ENCODE data around the gene BCL11A.

Gene BCL11A

GRCh38 chr2:60558536-60558935 lies 5.1 kb upstream of the BCL11A start:
- DNase-seq, result no peak

- DNase-seq, result no peak
Measured at GRCh38 chr2:60557486-60557864, 4.0 kb upstream of the BCL11A start.

GRCh38 chr2:60556576-60557485 lies 3.4 kb upstream of the BCL11A start:
- DNase-seq, result peak in 1 of 2 donors; percentile 37

- DNase-seq, result no peak
Measured at GRCh38 chr2:60556175-60556574, 2.7 kb upstream of the BCL11A start.

GRCh38 chr2:60555783-60556139 lies 2.3 kb upstream of the BCL11A start:
- no peak for DNase-seq

GRCh38 chr2:60555066-60555782 lies 1.8 kb upstream of the BCL11A start:
- DNase-seq, result peak; percentile 66 to 68

- DNase-seq, result no peak
Measured at GRCh38 chr2:60554646-60555065, 1.2 kb upstream of the BCL11A start.

GRCh38 chr2:60554074-60554645 lies 706 bp upstream of the BCL11A start:
- DNase-seq, result peak in 1 of 2 donors; percentile 40

GRCh38 chr2:60552851-60553494 lies 481 bp downstream of the BCL11A start:
- DNase-seq, result no peak

GRCh38 chr2:60552078-60552850 lies 1.2 kb downstream of the BCL11A start:
- DNase-seq, result no peak

GRCh38 chr2:60551240-60552077 lies 2.0 kb downstream of the BCL11A start:
- no peak for DNase-seq

- no peak for DNase-seq
Measured at GRCh38 chr2:60550984-60551239, 2.5 kb downstream of the BCL11A start.

GRCh38 chr2:60550178-60550983 lies 3.1 kb downstream of the BCL11A start:
- peak; percentile 52 to 78 for DNase-seq

GRCh38 chr2:60549928-60550177 lies 3.6 kb downstream of the BCL11A start:
- DNase-seq, result no peak

- no peak for DNase-seq
Measured at GRCh38 chr2:60549238-60549927, 4.1 kb downstream of the BCL11A start.

- no peak for DNase-seq
Measured at GRCh38 chr2:60548845-60549237, 4.6 kb downstream of the BCL11A start.

- DNase-seq, result no peak
Measured at GRCh38 chr2:60548311-60548710, 5.1 kb downstream of the BCL11A start.

- DNase-seq, result no peak
Measured at GRCh38 chr2:60547841-60548240, 5.6 kb downstream of the BCL11A start.

GRCh38 chr2:60546756-60547420 lies 6.6 kb downstream of the BCL11A start:
- DNase-seq, result no peak

GRCh38 chr2:60544954-60545560 lies 8.4 kb downstream of the BCL11A start:
- no peak for DNase-seq
